ENCODE results near the gene RNF182.

GRCh38 chr6:13946506-13946905, 21.8 kb downstream of the RNF182 start:
- TF ChIP-seq EZH2 (IDR thresholded peaks at IDR 0.05) (no peak), POLR2AphosphoS5 (IDR thresholded peaks at IDR 0.05; ENCODE audit: borderline replicate concordance, low read depth, low read length) (no peak)
